Measurements from ENCODE around the gene DCLK3.

DCLK3 gene, protein sequence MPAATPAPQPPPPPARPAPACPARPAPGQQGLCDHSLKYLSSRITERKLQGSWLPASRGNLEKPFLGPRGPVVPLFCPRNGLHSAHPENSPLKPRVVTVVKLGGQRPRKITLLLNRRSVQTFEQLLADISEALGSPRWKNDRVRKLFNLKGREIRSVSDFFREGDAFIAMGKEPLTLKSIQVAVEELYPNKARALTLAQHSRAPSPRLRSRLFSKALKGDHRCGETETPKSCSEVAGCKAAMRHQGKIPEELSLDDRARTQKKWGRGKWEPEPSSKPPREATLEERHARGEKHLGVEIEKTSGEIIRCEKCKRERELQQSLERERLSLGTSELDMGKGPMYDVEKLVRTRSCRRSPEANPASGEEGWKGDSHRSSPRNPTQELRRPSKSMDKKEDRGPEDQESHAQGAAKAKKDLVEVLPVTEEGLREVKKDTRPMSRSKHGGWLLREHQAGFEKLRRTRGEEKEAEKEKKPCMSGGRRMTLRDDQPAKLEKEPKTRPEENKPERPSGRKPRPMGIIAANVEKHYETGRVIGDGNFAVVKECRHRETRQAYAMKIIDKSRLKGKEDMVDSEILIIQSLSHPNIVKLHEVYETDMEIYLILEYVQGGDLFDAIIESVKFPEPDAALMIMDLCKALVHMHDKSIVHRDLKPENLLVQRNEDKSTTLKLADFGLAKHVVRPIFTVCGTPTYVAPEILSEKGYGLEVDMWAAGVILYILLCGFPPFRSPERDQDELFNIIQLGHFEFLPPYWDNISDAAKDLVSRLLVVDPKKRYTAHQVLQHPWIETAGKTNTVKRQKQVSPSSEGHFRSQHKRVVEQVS

DNA sequence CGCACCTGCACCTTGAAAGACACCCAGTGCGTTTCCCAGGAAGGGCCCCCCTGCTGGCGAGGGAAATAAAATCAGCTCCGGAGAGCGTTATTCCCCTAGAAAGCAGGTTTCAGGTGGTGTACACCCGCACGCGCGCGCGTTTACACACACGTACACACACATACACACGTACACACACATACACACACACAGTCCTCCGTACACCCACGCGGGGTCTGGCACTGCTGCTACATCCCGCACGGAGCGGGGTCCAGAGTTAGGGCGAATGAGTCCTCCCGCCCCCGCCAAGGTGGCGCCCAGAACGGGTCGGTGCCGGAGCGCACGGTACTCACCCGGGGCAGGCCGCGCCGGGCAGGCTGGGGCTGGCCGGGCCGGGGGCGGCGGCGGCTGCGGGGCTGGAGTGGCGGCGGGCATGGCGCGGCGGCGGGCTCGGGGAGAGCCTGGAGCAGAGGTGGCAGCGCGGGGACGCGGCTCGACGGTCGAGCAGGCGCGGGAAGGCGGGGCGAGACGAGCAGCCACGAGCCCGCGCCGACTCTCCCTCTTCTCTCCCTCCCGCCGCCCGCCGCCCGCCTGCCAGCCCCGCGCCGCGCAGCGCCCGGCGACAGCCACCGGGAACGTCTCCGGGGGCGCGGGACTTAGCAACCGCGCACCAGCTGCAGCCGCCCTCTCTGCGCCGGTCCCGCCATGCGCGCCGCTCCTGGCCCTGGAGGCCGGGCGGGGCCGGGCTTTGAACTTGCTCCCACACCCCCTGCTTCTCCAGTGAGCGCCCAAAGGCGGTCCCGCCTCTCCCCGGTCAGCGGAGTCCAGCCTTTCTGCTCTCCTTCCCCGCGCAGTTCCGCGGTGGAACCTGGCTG lies at the start of gene DCLK3:
TSS of gene DCLK3 (minus strand) at position 704 of the 854 bp plus-strand sequence. CDS start at position 414, 290 bp downstream.
- no peak for DNase-seq

DNA sequence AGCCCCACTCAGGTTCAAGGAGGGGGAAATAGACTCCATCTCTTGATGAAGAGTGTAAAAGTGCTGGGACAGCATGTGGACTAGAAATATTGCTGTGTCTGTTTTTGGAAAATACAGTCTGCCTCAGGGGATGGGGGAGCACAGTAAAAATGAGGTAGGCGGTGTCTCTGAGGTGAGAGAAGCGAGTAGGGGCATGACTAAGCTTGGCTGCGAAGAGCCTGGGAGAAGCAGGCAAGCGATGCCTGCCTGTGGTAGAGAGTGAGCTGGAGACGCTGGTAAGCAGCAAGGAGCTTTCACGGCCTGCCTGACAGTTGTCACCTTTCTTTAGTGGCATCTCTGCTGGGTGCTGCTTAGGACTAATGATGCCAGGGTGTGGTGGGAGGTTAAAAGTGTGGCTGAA lies 49.0 kb upstream of the DCLK3 start:
- no peak for DNase-seq

DNA sequence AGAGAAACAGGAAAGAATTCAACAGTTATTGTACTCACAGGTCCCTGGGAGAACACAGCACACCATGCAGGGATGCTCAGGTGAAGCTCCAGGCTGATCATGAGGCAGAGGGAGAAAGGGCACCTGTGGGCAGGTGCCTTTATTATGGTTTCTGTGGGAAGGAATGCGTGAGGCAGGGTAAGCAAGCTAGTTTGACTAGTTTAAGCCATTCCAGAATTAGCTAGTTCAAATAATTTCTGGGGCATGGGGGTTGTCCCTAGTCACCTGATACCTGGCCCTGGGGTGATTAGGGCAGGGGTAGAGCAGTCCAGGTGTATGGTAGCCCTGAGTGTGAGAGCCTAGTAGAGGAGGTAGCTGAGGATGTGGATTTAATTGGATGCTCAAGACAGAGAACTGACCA lies 47.9 kb upstream of the DCLK3 start:
- DNase-seq: no peak

DNA sequence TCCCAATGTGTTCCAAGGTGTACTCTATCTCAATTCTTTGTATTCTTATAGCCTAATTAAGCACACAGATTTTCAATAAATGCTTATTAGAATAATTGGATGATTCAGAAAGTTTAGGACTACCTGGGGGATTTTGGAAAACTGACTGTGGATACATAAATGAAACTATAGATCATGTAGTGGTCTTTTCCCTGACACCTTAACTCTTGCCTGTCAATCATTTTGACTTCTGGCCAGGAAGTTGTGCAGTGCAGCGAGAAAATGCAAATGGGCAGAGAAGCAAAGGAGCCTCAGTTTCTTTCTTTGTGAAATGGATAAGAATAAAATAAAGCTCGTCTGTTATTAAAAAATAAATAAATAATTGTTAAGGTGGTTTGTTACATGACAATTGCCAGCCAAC lies 47.4 kb upstream of the DCLK3 start:
- no peak for DNase-seq

DNA sequence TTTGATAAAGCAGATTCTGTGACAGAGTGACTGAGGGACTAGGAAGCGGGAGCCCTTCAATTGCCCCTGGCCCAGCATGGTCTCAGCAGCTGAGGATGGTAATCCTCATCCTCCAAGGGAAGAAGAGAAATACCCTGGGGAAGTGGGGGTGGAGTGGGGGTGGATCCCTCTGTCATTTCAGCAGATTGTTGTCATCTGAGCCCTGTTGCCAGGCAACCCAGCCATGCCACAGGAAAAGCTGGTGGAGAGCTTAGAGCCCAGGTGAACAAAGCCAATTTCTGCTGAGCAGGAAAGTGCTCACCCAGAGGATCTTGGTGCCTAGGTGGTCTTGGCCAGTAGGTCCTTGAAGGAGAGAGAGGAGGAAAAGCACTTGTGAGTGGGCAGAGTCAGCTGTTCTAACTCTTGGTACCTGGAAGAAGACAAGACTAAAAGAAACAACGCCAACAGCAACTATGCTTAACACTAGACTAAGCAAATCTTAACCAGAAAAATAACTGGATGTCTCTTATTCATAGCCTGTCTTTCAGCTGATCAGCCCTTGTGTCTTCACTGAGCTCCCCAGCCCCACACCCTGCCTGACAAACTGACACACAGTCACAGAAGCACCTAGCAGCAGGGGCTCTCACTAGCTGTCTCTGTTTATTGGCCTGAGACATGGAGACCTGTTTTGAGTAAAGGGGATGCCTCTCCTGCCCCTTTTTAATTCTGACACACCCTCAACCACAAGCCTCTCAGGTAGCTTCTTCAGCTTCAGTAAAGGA lies 40.1 kb upstream of the DCLK3 start:
- peak; percentile 29 to 54 for DNase-seq

DNA sequence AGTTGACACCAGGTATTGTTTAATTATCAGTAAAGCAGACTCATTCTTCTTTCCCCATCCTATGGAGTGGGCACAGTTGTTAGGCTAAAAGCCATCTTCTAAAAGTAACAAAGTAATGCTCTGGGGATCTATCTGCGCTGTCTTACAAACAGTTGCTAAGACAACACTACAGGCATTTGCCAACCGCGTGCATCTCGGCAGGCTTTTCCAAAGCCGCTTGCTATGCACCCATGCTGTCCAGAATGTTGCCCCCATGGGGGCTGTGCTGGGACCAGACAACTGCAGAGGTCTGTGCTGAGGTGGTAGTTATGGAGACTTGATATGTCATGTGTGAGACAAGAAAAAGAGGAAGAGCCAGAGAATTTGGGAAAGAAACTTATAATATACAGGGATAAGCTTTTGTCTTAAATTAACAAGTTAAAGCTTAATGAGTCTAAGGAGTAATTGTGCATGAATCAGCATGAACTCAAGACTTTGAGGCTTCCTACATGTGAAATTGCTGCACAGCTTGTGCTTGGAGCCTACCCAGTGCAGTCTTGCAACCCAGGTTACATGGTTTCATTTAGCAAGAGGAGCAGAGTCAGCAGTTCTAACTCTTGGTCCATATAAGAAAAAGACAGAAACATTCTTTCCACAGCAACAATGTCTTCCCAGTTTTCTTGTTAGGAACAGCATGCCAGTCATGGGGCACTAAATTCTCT lies 38.9 kb upstream of the DCLK3 start:
- DNase-seq: no peak

DNA sequence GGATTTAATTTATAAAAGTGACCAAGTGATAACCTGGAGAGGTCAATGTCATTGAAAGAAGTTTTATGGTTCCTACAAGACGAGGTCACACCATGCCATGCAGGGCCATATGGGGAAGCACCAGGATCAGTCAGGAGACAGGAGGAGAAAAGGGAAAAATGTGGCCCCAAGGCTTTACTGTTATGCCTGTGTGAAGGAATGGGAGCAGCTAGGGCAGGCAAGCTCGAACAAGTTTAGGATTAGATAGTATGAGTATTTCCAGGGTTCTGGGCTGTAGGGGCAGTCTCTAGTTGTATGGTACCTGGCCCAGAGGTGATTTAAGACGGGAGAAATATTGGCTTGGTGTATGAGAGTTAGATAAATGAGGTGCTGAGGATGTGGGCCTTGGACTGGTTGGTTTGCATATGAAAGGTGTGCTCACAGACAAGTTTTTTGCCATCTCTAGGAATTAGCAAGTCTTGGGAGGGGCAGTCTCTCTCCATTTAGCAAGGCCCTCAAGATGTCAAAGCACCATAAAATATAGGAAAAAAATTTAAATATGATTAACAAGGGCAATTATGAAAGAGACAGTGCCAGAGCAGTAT lies 36.3 kb upstream of the DCLK3 start:
- no peak for DNase-seq

DNA sequence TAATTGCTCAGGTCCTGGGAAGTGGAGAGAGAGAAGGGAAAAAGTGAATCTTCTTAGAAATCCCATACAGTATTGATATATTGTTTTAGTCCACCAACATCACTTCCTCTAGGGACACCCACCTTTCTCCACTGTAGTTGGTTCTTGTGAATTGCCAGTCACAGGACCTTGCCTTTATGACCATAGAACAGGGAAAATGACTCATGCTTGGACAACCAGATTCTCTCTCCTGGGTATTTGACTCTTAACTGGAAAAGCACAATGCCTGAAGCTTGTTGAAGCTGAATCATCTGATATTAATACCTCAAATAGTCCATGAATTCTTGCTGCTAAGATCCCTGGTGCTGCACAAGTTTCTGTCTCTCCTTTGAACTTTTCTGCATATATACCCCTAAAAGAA lies 32.5 kb upstream of the DCLK3 start:
- DNase-seq: peak; percentile 12 to 70

DNA sequence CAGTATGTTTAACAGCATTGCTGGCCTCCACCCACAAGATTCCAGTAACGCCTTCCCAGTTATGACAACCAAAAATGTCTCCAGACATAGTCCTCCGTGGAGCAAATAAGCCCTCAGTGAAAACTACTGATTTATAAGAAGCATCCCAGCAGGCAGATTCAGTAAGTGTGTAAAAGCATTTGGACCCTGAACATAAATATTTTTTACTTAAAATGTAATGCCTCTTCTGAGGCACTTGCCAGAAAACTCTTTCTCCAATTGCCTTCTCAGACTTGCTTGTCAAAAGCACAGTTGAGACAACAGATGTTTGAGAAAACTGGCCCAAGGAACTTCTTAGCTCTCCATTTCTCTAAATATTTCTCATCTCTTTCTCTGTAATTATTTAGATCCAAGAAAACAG lies 31.8 kb upstream of the DCLK3 start:
- DNase-seq: no peak

DNA sequence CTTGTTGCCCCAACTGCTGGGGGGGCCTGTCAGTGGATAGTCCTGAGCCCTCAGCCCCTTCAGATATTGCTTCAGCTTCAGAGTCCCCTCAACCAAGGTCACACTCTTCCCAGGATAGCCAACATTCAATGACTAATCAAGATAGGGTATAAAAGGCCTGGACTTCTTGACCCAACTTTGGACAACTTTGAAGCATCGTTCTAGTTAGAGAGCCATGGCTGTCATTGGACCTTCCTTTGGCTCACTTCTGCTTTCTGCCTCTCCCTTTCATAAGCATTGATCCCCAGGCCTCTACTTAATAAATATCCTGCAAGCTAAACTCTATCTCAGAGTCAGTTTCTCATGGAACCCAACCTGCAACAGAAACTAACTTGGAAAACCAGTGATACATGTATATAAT lies 31.3 kb upstream of the DCLK3 start:
- no peak for DNase-seq

DNA sequence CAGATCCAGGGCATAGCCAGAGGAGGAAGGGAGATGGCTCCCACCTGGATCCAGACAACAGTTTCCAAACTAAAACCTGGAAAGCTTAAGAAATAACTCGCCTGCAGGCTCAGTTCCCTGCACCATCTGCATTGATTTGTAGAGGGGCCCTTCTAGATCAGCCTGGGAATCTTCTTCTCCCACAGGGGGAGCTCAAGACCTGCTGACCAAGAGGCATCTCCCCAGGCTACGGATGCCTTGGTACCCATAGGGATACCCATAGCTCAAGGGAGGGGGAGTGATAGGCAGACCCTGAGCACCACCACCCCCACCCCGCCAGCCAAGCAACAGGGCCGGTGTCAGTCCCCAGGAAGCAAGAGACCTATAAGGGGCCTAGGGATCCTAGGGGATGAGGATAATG lies 28.0 kb upstream of the DCLK3 start:
- no peak for DNase-seq

DNA sequence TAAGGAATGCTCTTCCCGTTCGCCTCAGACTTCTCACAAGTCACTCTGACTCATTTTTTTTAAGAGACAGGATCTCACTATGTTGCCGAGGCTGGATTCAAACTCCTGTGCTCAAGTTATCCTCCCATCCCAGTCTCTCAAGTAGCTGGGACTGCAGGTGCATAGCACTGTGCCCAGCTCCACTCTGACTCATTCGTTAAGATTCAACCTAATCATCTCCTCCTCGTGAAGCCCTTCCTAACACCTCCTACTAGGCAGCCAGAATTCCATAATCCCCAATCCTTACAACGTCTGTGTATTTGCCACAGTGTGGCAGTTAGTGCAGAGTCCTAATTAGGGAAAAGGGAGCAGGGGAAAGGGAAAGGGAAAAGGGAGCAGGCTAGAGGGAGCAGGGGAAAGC lies 26.4 kb upstream of the DCLK3 start:
- no peak for DNase-seq

DNA sequence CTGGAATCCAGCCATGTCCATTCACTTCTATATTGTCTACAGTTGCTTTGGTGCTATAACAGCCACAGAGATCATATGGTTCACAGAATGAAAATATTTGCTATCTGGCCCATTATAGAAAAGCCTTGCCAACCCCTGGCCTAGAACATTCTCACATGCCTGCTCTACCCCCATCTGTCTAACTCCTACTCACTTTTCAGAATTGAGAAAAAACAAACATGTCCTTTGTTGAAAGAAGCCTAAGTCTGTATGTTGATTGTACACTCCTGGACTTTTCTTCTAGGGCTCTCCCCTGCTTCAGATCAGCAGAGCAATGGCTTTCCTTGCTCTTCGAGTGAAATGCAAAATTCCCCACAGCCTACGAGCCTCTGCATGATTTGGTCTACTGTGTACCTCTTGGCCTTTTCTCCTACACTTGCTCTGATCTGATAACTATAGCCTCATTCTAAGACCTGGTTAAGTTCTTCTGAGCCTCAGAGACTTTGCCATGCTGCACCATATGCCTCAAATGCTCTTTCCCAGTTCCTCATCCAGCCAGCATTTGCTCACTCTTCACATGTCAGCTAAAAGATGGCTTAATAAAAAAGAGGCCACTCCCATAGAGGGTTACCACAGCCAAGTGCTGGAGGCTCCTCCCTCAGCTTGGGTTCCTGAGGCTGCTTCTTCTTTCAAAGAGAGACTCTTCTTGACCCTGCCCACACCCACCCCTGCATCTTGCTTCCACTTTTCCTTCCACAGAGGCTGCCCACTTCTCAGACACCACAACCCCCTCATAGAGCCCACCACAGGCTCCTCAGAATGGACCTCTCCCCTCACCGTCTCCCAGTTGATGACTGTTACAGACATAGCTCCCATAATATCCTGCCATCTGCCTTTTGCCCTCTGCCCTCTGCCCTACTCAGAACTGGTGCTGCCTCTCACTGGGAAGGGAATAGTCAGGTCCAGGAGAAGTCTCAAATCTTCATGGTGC lies 22.9 kb upstream of the DCLK3 start:
- DNase-seq: peak; percentile 89 to 94

DNA sequence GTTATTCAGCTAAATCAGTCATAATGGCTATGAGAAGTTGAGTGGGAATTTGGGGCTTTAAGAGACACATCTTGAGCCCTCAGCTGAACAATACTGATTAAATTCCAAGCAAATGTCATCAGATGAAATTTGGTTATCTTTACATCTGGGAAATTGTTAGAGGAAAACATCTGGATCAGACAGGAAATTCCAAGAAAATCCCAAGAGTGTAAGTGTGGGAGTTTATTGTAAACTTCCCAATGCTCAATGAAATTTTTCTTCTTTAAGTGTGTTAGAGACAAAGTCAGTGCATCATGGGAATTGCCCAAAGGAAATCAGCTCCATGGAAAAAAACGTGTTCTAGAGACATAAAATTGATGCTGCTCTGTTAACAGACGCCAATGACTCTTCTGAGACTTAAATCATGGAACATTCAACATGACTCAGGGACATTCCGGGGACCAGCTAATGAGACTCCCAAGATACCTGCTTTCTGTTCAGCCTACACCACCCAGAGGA lies 19.8 kb upstream of the DCLK3 start:
- no peak for DNase-seq

DNA sequence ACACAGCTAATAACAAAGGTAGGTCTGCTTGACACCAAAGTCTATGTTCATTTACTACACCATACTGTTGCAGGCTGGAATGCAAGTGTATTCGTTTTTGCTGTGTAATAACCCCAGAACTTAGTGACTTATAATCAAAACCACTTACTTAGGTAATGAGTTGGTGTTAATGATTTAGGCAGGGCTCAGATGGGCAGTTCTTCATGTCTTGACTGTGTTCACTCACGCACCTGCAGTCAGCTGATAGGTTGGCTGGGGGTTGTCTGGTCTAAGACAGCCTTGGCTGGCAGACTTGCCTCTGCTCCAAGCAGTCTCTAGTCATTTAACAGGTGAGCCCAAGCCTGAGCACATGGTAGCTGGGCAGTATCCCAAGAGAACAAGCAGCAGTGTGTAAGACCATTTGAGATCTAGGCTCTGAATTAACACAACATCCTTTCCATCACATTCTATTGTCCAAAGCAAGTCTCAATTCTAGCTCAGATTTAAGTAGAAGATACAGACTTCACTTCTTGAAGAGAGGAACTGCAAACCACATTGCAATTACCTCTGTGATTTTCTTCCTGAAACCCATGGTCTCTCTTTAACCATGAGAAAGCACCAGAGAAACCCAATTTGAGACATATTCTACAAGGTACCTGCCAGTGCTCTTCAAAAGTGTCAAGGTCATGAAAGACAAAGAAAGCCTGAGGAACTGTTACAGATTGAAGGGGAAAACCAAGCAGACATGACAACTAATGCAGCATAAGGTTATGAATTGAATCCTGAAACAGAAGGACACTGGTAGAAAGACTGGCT lies 13.3 kb upstream of the DCLK3 start:
- DNase-seq: no peak

DNA sequence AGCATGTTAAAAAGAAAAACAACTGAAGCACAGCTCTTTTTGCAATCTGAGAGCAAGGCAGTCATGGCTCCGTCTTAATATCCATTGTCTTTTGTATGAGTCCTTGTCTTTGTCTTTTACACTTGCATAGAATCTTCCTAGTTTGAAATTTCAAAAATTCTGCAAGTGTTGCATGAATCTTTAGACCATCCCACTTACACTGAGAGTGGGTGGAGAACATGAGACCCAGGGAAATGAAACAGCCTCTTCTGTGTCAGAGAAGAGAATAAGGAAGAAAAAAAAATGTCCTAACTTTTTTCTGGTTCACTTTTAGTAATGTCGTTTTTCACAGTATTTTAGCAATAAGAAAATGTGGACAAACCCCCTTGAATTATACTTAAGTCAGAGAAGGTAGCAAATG lies 12.1 kb upstream of the DCLK3 start:
- peak; percentile 87 to 96 for DNase-seq

DNA sequence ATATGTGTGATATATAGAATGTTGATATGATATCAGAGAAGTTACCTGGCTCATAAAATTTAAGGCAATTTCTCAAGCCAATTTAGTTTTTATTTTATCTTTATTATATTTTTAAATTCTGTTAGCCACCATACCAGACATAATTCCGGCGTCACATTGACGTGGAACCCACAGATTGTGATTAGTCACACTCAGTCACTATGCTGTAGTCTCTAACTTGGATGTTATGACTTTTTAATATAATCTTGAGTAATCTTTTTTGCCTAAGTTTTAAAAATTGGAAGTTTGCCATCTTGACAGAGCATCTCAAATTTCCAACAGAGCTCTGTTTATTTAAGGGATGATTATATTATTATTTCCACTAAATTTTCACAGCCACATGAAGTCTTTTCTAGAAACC lies 9.7 kb upstream of the DCLK3 start:
- DNase-seq: no peak

DNA sequence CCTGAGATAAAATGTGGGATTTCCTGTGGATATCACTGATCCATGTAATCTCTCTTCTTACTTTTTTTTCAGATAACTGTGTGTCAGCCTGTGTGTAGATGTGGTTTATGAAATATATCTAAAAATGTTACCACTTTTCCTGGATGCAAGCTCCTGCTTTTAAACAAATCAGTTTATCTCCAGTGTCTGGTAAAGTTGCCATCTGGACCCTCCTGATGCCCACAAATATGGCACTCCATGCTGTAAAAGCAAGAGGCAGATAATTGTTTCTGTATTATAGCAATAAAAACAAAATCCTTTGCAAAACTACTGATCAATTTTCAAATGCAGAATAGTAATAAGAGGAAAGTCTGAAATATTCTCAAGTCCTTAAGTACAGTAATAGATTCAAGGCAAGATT lies 7.6 kb upstream of the DCLK3 start:
- DNase-seq: no peak

DNA sequence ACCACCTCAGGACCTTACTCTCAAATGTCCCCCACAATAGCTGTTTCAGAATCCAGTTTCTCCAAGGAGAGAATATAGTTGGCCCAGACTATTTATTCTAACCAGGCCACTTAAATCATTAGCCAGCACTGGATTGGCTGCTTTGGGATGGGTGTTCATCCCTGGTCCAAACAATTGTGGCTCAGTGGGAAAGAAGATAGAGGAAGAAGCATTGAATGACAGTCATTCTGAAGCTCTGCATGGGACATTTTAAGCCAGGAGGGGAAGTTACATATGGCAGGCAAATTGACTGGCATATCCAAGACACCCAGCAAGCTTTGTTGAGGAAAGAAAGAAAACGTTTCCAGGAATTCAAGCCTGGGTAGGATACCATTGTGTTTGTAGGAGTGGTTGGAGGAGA lies 5.6 kb upstream of the DCLK3 start:
- no peak for DNase-seq
